Karpas-422 (cell line): ENCODE measurements around the gene LRRC2. TPM values are rescaled to one million over a fixed set of nuclear protein-coding genes. Genes with fewer than 3 reads are reported as not detected.

ENCODE experiments used
- DNase-seq: peaks from one replicate; pipeline ENCODE4 v3.0.0-alpha.2; 2015
- H2AFZ ChIP-seq: fragments of 200-600 bp; sonication (generic); 2 replicates; pipeline ENCODE4 v1.6.1; 2014; ENCODE audit warnings: antibody characterized with exemption, low read length, mixed read lengths
- H3K27ac ChIP-seq: fragments of 200-600 bp; sonication (generic); 2 replicates; pipeline ENCODE4 v1.5.1; 2014; ENCODE audit warnings: mild to moderate bottlenecking, low read length, moderate library complexity
- H3K27me3 ChIP-seq: fragments of 200-600 bp; sonication (generic); 2 replicates; pipeline ENCODE4 v1.6.1; 2014; ENCODE audit warnings: low read length, mixed read lengths
- H3K36me3 ChIP-seq: fragments of 200-600 bp; sonication (generic); 2 replicates; pipeline ENCODE4 v1.6.1; 2014; ENCODE audit warnings: low read length, mixed read lengths; ENCODE audit not compliant: insufficient read depth
- H3K4me1 ChIP-seq: fragments of 200-600 bp; sonication (generic); 2 replicates; pipeline ENCODE4 v1.6.1; 2014; ENCODE audit warnings: mild to moderate bottlenecking, low read length, mixed read lengths
- H3K4me2 ChIP-seq: fragments of 200-600 bp; sonication (generic); 2 replicates; pipeline ENCODE4 v1.6.1; 2014; ENCODE audit warnings: low read length, low read depth, mild to moderate bottlenecking; ENCODE audit not compliant: poor library complexity, severe bottlenecking
- H3K4me3 ChIP-seq: fragments of 200-600 bp; sonication (generic); 2 replicates; pipeline ENCODE4 v1.5.1; 2014; ENCODE audit warnings: mild to moderate bottlenecking, antibody characterized with exemption, low read length, mixed read lengths
- H3K79me2 ChIP-seq: fragments of 200-600 bp; sonication (generic); 2 replicates; pipeline ENCODE4 v1.6.1; 2014; ENCODE audit warnings: mild to moderate bottlenecking, low read length, mixed read lengths
- H3K9ac ChIP-seq: fragments of 200-600 bp; sonication (generic); 2 replicates; pipeline ENCODE4 v1.6.0; 2014; ENCODE audit warnings: low read length
- H3K9me2 ChIP-seq: fragments of 200-600 bp; sonication (generic), shearing (Covaris generic); replicated peaks from 2 replicates; pipeline ENCODE4 v1.6.0; 2014; ENCODE audit warnings: mild to moderate bottlenecking, low read length, moderate library complexity; ENCODE audit not compliant: insufficient read depth
- H3K9me3 ChIP-seq: fragments of 300-700, 200-600 bp; sonication (generic); 2 replicates; pipeline ENCODE4 v1.6.1; 2014; ENCODE audit warnings: low read length, mixed read lengths
- H4K20me1 ChIP-seq: fragments of 200-600 bp; sonication (generic); 2 replicates; pipeline ENCODE4 v1.6.1; 2014; ENCODE audit warnings: mild to moderate bottlenecking, antibody characterized with exemption, low read length, low read depth; ENCODE audit not compliant: insufficient read depth
- total RNA-seq: library from RNA; depleted of rRNA; stranded (reverse); fragments of >200 nt; shearing (Covaris generic); gene quantifications from 2 replicates; pipeline ENCODE4 v1.2.3, GENCODE V29; 2014; ENCODE audit warnings: low replicate concordance

Gene LRRC2
- total RNA-seq, 1 experiment from 2014 or later, result not detected

GRCh38 chr3:46484388-46484787 is 81.7 kb downstream of the LRRC2 start:
- no peak overlapping the region for H3K4me3 ChIP-seq
- no peak overlapping the region for H3K9ac ChIP-seq
- H3K36me3 ChIP-seq, result no peaks in the 10 kb centered on the region
- no peak for DNase-seq
- H3K9me2 ChIP-seq, result no peaks in the 10 kb centered on the region
- no peak overlapping the region for H3K27ac ChIP-seq
- H3K9me3 ChIP-seq, result no peaks in the 10 kb centered on the region
- H3K4me1 ChIP-seq, result peaks cover 4% of the 10 kb centered on the region; the same call in 1 of the 2 replicates
- 0 out of 2 replicates have a peak, but pooled peaks cover 2% of the 10 kb centered on the region for H4K20me1 ChIP-seq
- H3K79me2 ChIP-seq, result no peaks in the 10 kb centered on the region
- H3K4me2 ChIP-seq, result no peak overlapping the region
- no peak overlapping the region for H2AFZ ChIP-seq
- no peaks in the 10 kb centered on the region for H3K27me3 ChIP-seq

GRCh38 chr3:46483825-46484224 is 82.3 kb downstream of the LRRC2 start:
- no peak for DNase-seq
- Histone ChIP-seq H3K9ac (no peak overlapping the region), H3K36me3 (no peaks in the 10 kb centered on the region), H4K20me1 (0 out of 2 replicates have a peak, but pooled peaks cover 2% of the 10 kb centered on the region), H3K27ac (no peak overlapping the region), H3K4me1 (peaks cover under 1% of the 10 kb centered on the region; the same call in 1 of the 2 replicates), H3K9me2 (no peaks in the 10 kb centered on the region), H3K27me3 (no peaks in the 10 kb centered on the region), H3K4me2 (no peak overlapping the region), H3K79me2 (no peaks in the 10 kb centered on the region), H3K9me3 (no peaks in the 10 kb centered on the region), H3K4me3 (no peak overlapping the region), H2AFZ (no peak overlapping the region)

GRCh38 chr3:46482632-46483350 is 83.3 kb downstream of the LRRC2 start:
- no peaks in the 10 kb centered on the region for H3K36me3 ChIP-seq
- no peaks in the 10 kb centered on the region for H3K4me1 ChIP-seq
- no peak overlapping the region for H3K9ac ChIP-seq
- no peak overlapping the region for H3K27ac ChIP-seq
- H2AFZ ChIP-seq, result no peak overlapping the region
- no peak for DNase-seq
- H3K4me2 ChIP-seq, result no peak overlapping the region
- no peaks in the 10 kb centered on the region for H3K9me3 ChIP-seq
- H3K79me2 ChIP-seq, result no peaks in the 10 kb centered on the region
- H3K9me2 ChIP-seq, result no peaks in the 10 kb centered on the region
- H3K27me3 ChIP-seq, result no peaks in the 10 kb centered on the region
- no peak overlapping the region for H3K4me3 ChIP-seq
- 0 out of 2 replicates have a peak, but pooled peaks cover 2% of the 10 kb centered on the region for H4K20me1 ChIP-seq

- H3K79me2 ChIP-seq, result no peaks in the 10 kb centered on the region
- H3K9me3 ChIP-seq, result no peaks in the 10 kb centered on the region
- H4K20me1 ChIP-seq, result 0 out of 2 replicates have a peak, but pooled peaks cover 2% of the 10 kb centered on the region
- no peaks in the 10 kb centered on the region for H3K27me3 ChIP-seq
- H3K9ac ChIP-seq, result no peak overlapping the region
- H3K27ac ChIP-seq, result no peak overlapping the region
- H2AFZ ChIP-seq, result no peak overlapping the region
- no peaks in the 10 kb centered on the region for H3K9me2 ChIP-seq
- no peak overlapping the region for H3K4me2 ChIP-seq
- H3K36me3 ChIP-seq, result no peaks in the 10 kb centered on the region
- no peaks in the 10 kb centered on the region for H3K4me1 ChIP-seq
- H3K4me3 ChIP-seq, result no peak overlapping the region
- no peak for DNase-seq
Measured at GRCh38 chr3:46481636-46482035, 84.5 kb downstream of the LRRC2 start.

- DNase-seq, result no peak
- Histone ChIP-seq H3K36me3 (no peaks in the 10 kb centered on the region), H3K4me1 (no peaks in the 10 kb centered on the region), H2AFZ (no peak overlapping the region), H3K4me2 (no peak overlapping the region), H4K20me1 (0 out of 2 replicates have a peak, but pooled peaks cover 2% of the 10 kb centered on the region), H3K27ac (no peak overlapping the region), H3K27me3 (no peaks in the 10 kb centered on the region), H3K9me3 (no peaks in the 10 kb centered on the region), H3K9me2 (no peaks in the 10 kb centered on the region), H3K79me2 (no peaks in the 10 kb centered on the region), H3K4me3 (no peak overlapping the region), H3K9ac (no peak overlapping the region)
Measured at GRCh38 chr3:46480491-46481195, 85.5 kb downstream of the LRRC2 start.

- DNase-seq, result no peak
- Histone ChIP-seq H3K4me2 (no peak overlapping the region), H3K9me3 (no peaks in the 10 kb centered on the region), H3K9me2 (no peaks in the 10 kb centered on the region), H3K27ac (no peak overlapping the region), H3K4me1 (no peaks in the 10 kb centered on the region), H3K36me3 (no peaks in the 10 kb centered on the region), H3K79me2 (no peaks in the 10 kb centered on the region), H3K9ac (no peak overlapping the region), H3K27me3 (no peaks in the 10 kb centered on the region), H3K4me3 (no peak overlapping the region), H2AFZ (no peak overlapping the region), H4K20me1 (0 out of 2 replicates have a peak, but pooled peaks cover 2% of the 10 kb centered on the region)
Measured at GRCh38 chr3:46479696-46480095, 86.4 kb downstream of the LRRC2 start.

- Histone ChIP-seq H4K20me1 (0 out of 2 replicates have a peak, but pooled peaks cover under 1% of the 10 kb centered on the region), H3K36me3 (no peaks in the 10 kb centered on the region), H3K4me2 (no peak overlapping the region), H3K4me3 (no peak overlapping the region), H3K27ac (no peak overlapping the region), H3K9me2 (no peaks in the 10 kb centered on the region), H2AFZ (no peak overlapping the region), H3K79me2 (no peaks in the 10 kb centered on the region), H3K27me3 (peaks cover 3% of the 10 kb centered on the region; the same call in 1 of the 2 replicates), H3K4me1 (no peaks in the 10 kb centered on the region), H3K9me3 (no peaks in the 10 kb centered on the region), H3K9ac (no peak overlapping the region)
- DNase-seq, result no peak
Measured at GRCh38 chr3:46479021-46479420, 87.1 kb downstream of the LRRC2 start.

GRCh38 chr3:46478341-46478740 is 87.8 kb downstream of the LRRC2 start:
- no peak for DNase-seq
- Histone ChIP-seq H3K4me3 (no peak overlapping the region), H3K9me2 (no peaks in the 10 kb centered on the region), H3K9me3 (no peaks in the 10 kb centered on the region), H3K36me3 (no peaks in the 10 kb centered on the region), H3K79me2 (no peaks in the 10 kb centered on the region), H3K4me1 (no peaks in the 10 kb centered on the region), H3K4me2 (no peak overlapping the region), H3K27ac (no peak overlapping the region), H3K9ac (no peak overlapping the region), H2AFZ (no peak overlapping the region), H4K20me1 (no peaks in the 10 kb centered on the region; the same call in 1 of the 2 replicates), H3K27me3 (peaks cover 3% of the 10 kb centered on the region; the same call in 1 of the 2 replicates)
